Measurements from ENCODE around the gene EFEMP1.

Gene EFEMP1

DNA sequence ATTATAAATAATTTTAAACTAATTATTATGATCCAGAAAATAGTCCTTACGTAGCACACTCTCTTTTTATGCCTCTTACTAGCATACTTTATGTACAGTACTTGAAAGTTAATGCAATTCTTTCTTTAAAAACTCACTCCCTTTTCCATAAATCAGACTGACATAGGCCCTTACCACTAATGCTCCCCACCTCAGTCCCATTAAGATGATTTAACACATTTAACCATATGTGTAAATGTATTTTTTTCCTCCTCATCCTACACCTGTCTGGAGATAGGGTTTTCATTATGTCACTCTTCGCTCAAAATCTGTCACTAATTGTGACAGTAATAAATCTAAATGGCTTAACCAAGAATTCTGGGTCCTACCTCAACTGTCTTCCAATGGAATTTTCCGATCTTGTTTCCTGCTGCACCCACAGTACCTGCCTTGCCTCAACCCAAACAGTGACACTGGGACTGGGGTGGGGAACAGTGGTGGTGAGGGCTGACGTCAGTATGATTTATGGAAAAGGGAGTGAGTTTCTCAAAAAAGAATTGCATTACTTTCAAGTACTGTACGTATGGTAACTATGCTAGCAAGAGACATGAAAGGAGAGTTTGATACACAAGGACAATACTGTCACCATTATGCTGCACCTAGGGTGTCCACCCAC is 25.1 kb downstream of the EFEMP1 start:
- TF ChIP-seq, protein P1, sequence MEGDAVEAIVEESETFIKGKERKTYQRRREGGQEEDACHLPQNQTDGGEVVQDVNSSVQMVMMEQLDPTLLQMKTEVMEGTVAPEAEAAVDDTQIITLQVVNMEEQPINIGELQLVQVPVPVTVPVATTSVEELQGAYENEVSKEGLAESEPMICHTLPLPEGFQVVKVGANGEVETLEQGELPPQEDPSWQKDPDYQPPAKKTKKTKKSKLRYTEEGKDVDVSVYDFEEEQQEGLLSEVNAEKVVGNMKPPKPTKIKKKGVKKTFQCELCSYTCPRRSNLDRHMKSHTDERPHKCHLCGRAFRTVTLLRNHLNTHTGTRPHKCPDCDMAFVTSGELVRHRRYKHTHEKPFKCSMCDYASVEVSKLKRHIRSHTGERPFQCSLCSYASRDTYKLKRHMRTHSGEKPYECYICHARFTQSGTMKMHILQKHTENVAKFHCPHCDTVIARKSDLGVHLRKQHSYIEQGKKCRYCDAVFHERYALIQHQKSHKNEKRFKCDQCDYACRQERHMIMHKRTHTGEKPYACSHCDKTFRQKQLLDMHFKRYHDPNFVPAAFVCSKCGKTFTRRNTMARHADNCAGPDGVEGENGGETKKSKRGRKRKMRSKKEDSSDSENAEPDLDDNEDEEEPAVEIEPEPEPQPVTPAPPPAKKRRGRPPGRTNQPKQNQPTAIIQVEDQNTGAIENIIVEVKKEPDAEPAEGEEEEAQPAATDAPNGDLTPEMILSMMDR (IDR thresholded peaks at IDR 0.05; ENCODE audit: control insufficient read depth, insufficient read depth, low read depth, low read length, missing control alignments): no peak
- no peak overlapping the region for H3K4me3 ChIP-seq (ENCODE audit: control insufficient read depth, low read depth, low read length)
- DNase-seq (ENCODE audit: low read depth): no peak

DNA sequence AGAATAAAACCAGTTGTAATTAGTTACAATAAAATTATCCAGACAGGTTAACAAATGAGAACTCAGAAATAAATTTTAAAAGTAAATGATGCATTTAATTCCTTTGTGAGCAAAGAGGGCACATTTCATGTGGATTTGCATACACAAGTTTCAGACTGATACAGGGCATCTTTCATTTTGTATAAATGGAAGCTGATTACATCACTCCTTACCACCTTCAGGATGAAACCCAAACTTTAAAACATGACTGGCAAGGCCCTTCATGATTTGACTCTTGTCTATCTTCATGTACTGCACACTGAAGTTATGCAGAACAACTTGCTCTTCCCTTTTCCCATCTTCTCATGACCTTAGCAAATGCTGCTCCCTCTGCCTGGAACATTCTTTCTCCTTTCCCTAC is 26.9 kb downstream of the EFEMP1 start:
- no peak overlapping the region for H3K4me3 ChIP-seq (ENCODE audit: control insufficient read depth, low read depth, low read length)
- DNase-seq (ENCODE audit: low read depth): no peak
- TF ChIP-seq, protein P1 (IDR thresholded peaks at IDR 0.05; ENCODE audit: control insufficient read depth, insufficient read depth, low read depth, low read length, missing control alignments): no peak

DNA sequence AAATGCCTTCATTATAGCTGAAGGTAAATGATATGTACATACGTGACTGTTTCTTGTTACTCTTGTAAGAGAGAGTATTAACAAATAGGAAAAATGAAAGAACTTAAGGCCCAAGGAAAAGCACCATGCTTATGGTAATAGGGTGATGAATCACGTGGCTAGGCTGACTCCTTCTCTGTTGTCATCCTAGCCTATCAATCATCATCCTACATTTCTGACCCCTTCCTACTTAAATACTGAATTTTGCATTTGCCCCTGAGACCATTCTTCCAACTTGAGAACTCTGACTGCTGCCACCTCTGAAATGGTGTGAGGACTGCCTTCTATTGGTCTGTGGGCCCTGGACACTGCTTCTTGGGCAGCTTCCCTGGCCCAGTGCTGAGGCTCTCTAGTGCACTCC is 28.9 kb downstream of the EFEMP1 start:
- TF ChIP-seq, protein P1 (IDR thresholded peaks at IDR 0.05; ENCODE audit: control insufficient read depth, insufficient read depth, low read depth, low read length, missing control alignments): no peak
- no peak for DNase-seq (ENCODE audit: low read depth)

DNA sequence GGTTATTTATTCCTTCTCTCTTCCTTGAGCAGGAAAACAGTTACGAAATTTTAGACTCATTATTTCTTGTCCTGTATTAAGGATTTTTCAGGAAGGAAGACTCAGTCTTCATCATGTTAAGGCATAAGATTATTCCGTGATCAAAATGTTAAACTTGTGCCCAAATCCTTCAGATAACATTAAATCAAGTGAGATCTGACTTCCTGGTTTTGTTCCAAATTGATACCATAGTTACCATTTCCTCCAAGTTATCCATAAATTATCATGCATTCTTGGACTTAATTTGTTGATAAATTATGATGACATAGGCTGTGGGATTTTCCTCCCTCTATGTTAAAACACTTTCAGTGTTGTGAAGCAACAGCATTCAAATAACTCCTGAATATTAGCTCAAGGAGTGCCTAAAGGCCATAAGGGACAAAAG is 31.9 kb downstream of the EFEMP1 start:
- H3K4me3 ChIP-seq (ENCODE audit: control insufficient read depth, low read depth, low read length): no peak overlapping the region
- TF ChIP-seq, protein P1 (IDR thresholded peaks at IDR 0.05; ENCODE audit: control insufficient read depth, insufficient read depth, low read depth, low read length, missing control alignments): no peak
- no peak for DNase-seq (ENCODE audit: low read depth)

More for the DNA sequence above, 28.9 kb downstream of the EFEMP1 start:
- no peak overlapping the region for H3K4me3 ChIP-seq (ENCODE audit: control insufficient read depth, low read depth, low read length)

DNA sequence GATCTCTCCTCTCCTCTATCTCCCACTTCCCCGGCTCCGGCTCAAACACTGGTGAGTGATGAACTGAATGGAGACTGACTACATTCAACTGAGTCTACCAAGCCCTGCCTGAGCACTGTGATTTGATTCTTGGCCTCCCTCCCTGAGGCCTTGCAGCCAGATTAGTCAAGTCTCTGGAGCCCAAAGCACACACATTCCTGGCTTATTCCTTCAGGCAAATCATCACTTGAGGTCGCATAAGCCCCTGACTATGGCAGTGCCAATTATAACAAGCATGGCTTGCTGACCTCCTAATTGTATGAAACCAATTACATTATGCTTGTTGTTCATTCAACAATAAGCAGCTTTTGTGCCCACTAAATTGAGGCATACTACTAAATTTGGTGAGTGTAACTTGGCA is 34.6 kb downstream of the EFEMP1 start:
- TF ChIP-seq, protein P1 (IDR thresholded peaks at IDR 0.05; ENCODE audit: control insufficient read depth, insufficient read depth, low read depth, low read length, missing control alignments): no peak
- no peak overlapping the region for H3K4me3 ChIP-seq (ENCODE audit: control insufficient read depth, low read depth, low read length)
- DNase-seq (ENCODE audit: low read depth): no peak

DNA sequence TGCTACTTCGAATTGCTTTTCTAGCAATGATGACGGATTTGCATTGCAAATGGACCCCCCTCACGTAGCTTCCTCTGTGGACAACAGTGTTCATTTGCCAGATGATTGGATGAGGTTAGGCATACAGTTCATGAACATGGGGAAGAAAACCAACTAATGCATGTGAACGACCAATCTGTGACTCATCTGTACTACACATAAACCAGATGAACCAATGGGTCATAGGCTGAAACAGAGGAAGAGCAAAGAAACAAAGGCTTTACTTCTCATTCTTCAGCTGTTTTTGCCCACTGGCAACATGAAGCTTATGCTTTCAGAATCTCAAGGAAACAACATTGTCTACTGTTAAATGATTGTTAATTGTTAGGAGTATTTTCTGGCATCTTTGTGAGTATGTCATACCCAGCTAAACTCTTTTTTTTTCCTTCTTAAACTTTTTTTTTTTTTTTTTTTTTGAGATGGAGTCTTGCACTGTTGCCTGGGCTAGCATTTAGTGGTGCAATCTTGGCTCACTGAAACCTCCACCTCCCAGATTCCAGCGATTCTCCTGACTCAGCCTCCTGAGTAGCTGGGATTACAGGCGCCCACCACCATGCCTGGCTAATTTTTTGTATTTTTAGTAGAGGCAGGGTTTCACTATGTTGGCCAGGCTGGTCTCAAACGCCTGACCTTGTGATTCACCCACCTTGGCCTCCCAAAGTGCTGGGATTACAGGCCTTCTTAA is 35.5 kb downstream of the EFEMP1 start:
- TF ChIP-seq, protein P1 (IDR thresholded peaks at IDR 0.05; ENCODE audit: control insufficient read depth, insufficient read depth, low read depth, low read length, missing control alignments): no peak
- DNase-seq (ENCODE audit: low read depth): no peak
- no peak overlapping the region for H3K4me3 ChIP-seq (ENCODE audit: control insufficient read depth, low read depth, low read length)
